Lung (tissue), 12 donors: ENCODE measurements around the gene HIRA. TPM values are rescaled to one million over a fixed set of nuclear protein-coding genes. Genes with fewer than 3 reads are reported as not detected.
"Not testable (repeated sequence)": the region's sequence is repeated elsewhere in the genome, so short reads cannot be mapped to it uniquely, and the experiment has no call there.

Experiments used
- ATAC-seq: fragments of 200-7000 bp; cut with Tn5 transposase; one replicate; pipeline ENCODE4 v1.9.1; 2020; ENCODE audit warnings: moderate number of reproducible peaks; ENCODE audit not compliant: insufficient read depth, low FRiP score
- DNase-seq, 3 donors: peaks; one replicate each; pipeline ENCODE4 v3.0.0-alpha.2; 2013 to 2017
- H3K27ac ChIP-seq, 2 donors: one replicate each; pipeline ENCODE4 v1.5.1; 2013; ENCODE audit warnings: mild to moderate bottlenecking in 2 of 2, moderate library complexity in 2 of 2, control low read depth in 1 of 2, inconsistent platforms in 1 of 2, low read depth in 1 of 2, low read length in 1 of 2
- H3K27me3 ChIP-seq, 3 donors: one replicate each; pipeline ENCODE4 v1.5.1; 2013; ENCODE audit warnings: low read length in 2 of 3; ENCODE audit not compliant: control insufficient read depth in 3 of 3, insufficient read depth in 3 of 3
- H3K36me3 ChIP-seq, 4 donors: one replicate each; pipeline ENCODE4 v1.5.1; 2013; ENCODE audit warnings: low read length in 4 of 4, mild to moderate bottlenecking in 1 of 4, moderate library complexity in 1 of 4; ENCODE audit not compliant: control insufficient read depth in 4 of 4, insufficient read depth in 4 of 4
- H3K4me1 ChIP-seq, 5 donors: one replicate each; pipeline ENCODE4 v1.5.1; 2013; ENCODE audit warnings: low read length in 5 of 5, mild to moderate bottlenecking in 2 of 5, moderate library complexity in 1 of 5; ENCODE audit not compliant: control insufficient read depth in 5 of 5, insufficient read depth in 5 of 5
- H3K4me3 ChIP-seq: one replicate; pipeline ENCODE4 v1.5.1; 2013; ENCODE audit warnings: mild to moderate bottlenecking, control low read depth, moderate library complexity
- H3K9ac ChIP-seq, 2 donors: one replicate each; pipeline ENCODE4 v1.5.1; 2013; ENCODE audit warnings: low read length in 2 of 2, control low read depth in 1 of 2; ENCODE audit not compliant: insufficient read depth in 1 of 2
- H3K9me3 ChIP-seq, 4 donors: one replicate each; pipeline ENCODE4 v1.5.1; 2013; ENCODE audit warnings: low read length in 3 of 4, mild to moderate bottlenecking in 1 of 4, moderate library complexity in 1 of 4; ENCODE audit not compliant: control insufficient read depth in 4 of 4, insufficient read depth in 3 of 4
- CTCF ChIP-seq: IDR thresholded peaks from 2 replicates; pipeline ENCODE4 v1.5.1; 2012; ENCODE audit warnings: mild to moderate bottlenecking; ENCODE audit errors: control extremely low read depth, extremely low read depth
- WGBS, 2 donors: extraction: QIAGEN DNeasy Blood & Tissue Kit; methylation state at CpG; one replicate each; pipeline ENCODE4 v1.1.7; 2013; 5-methylcytosine and 5-hydroxymethylcytosine counted together
- polyA plus RNA-seq, 2 donors: library from polyadenylated mRNA; stranded (reverse); fragments of 200-250 nt; gene quantifications; one replicate each; pipeline ENCODE4 v1.2.1, GENCODE V29; 2013
- total RNA-seq, 2 donors: library from RNA; depleted of rRNA in 1 of 2; stranded (reverse); fragments of >200 nt in 1 of 2; gene quantifications; one replicate each; pipeline ENCODE4 v1.2.1, GENCODE V29; 2014 to 2021
- donor health status: control.
- donor health status: control.
- donor health status: Bipolar disorder and iron deficiency.
- donor health status: healthy.
- donor health status: DM: yes; HTN: yes; CAD: no.

Gene HIRA
- total and polyA plus RNA-seq, 4 donors, result 7.5 to 27.2 (median 17.3) TPM

DNA sequence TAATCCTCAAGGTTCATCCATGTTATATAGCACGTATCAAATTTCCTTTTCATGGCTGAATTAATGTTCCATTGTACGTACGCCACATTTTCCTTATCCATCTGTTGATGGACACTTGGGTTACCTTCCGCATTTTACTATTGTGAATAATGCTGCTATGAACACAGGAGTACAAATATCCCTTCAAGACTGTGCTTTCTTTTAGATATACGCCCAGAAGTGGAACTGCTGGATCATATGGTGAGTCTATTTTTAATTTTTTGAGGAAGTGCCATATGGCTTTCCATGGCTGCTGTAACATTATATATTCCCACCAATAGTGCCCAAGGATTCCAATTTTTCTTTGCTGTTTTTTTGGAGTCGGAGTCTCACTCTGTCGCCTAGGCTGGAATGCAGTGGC lies 6.8 kb upstream of the HIRA start:
- H3K27ac ChIP-seq, result no peak overlapping the region
- no peak overlapping the region for H3K4me3 ChIP-seq
- no peak overlapping the region for H3K9ac ChIP-seq
- TF ChIP-seq CTCF, result no peak
- peaks cover 0 to 5% (median 0%) of the 10 kb centered on the region in 5 donors for H3K4me1 ChIP-seq
- no peak for DNase-seq
- peaks cover 4 to 15% (median 7%) of the 10 kb centered on the region in 4 donors for H3K36me3 ChIP-seq
- WGBS, 2 donors, result 88 to 92% methylated on average over 7 of the region's 7 CpGs
- H3K9me3 ChIP-seq, result no peaks in the 10 kb centered on the region
- H3K27me3 ChIP-seq, result no peaks in the 10 kb centered on the region
- no peak for ATAC-seq

GRCh38 chr22:19436444-19437161 lies 5.1 kb upstream of the HIRA start:
- H3K9ac ChIP-seq, result not testable (repeated sequence)
- WGBS, 2 donors, result 96 to 97% methylated on average over 9 of the region's 9 CpGs

GRCh38 chr22:19434829-19435580 lies 3.5 kb upstream of the HIRA start:
- ATAC-seq, result no peak
- Histone ChIP-seq H3K27me3 (no peaks in the 10 kb centered on the region), H3K4me3 (no peak overlapping the region), H3K27ac (no peak overlapping the region), H3K9ac (no peak overlapping the region), H3K9me3 (no peaks in the 10 kb centered on the region), H3K36me3 (peaks cover 4 to 12% (median 6%) of the 10 kb centered on the region in 4 donors), H3K4me1 (peaks cover 3 to 14% (median 4%) of the 10 kb centered on the region in 5 donors)
- DNase-seq, result no peak
- 81 to 91% methylated on average over 2 of the region's 2 CpGs for WGBS, 2 donors
- no peak for TF ChIP-seq CTCF

More at GRCh38 chr22:19436444-19437161, 5.1 kb upstream of the HIRA start:
- not testable (repeated sequence) for H3K9me3 ChIP-seq, H3K27me3 ChIP-seq, H3K27ac ChIP-seq, H3K4me1 ChIP-seq, ATAC-seq, H3K4me3 ChIP-seq, DNase-seq
- H3K36me3 ChIP-seq, result peaks cover 4 to 12% (median 7%) of the 10 kb centered on the region in 4 donors

DNA sequence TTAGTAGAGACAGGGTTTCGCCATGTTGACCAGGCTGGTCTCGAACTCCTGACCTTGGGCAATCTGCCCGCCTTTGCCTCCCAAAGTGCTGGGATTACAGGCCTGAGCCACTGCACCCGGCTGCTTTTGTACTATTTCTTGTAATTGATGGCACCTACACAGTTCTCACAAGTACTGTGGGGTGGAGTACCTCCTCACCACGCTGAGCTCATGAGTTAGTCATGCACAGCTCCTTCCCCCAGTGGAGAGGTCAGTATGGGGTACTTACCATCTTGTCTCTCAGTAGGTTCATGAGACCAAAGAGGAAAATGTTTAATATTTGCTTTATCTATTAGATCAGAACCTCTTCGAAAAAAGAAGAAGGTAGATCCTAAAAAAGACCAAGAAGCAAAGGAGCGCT lies 2.9 kb upstream of the HIRA start:
- no peaks in the 10 kb centered on the region for H3K27me3 ChIP-seq
- no peak overlapping the region for H3K27ac ChIP-seq
- H3K4me3 ChIP-seq, result no peak overlapping the region
- ATAC-seq, result no peak
- DNase-seq, result no peak
- peaks cover 4 to 12% (median 6%) of the 10 kb centered on the region in 4 donors for H3K36me3 ChIP-seq
- H3K9ac ChIP-seq, result no peak overlapping the region
- peaks cover 4 to 20% (median 9%) of the 10 kb centered on the region in 5 donors for H3K4me1 ChIP-seq
- TF ChIP-seq CTCF, result no peak
- no peaks in the 10 kb centered on the region for H3K9me3 ChIP-seq
- 95 to 96% methylated on average over 7 of the region's 7 CpGs for WGBS, 2 donors
